Adipose tissue (tissue), 3 donors: Measurements from ENCODE around the gene GPNMB. TPM values are rescaled to one million over a fixed set of nuclear protein-coding genes. Genes with fewer than 3 reads are reported as not detected.
"Not testable (repeated sequence)": the region's sequence is repeated elsewhere in the genome, so short reads cannot be mapped to it uniquely, and the experiment has no call there.

Source experiments
- H3K27ac ChIP-seq: one replicate; pipeline ENCODE4 v1.5.1; 2013; ENCODE audit warnings: low read depth, low read length
- WGBS, 3 donors: extraction: QIAGEN DNeasy Blood & Tissue Kit; methylation state at CpG; one replicate each; pipeline ENCODE4 v1.1.7; 2013; 5-methylcytosine and 5-hydroxymethylcytosine counted together
- polyA plus RNA-seq, 3 donors: library from polyadenylated mRNA; stranded (reverse); fragments of 200-250 nt; gene quantifications; one replicate each; pipeline ENCODE4 v1.2.3, GENCODE V29; 2013
- donor health status: healthy with polysubstance abuse.
- donor health status: Bipolar disorder and iron deficiency.
- donor health status: healthy.

GPNMB gene
- polyA plus RNA-seq, 3 donors: 4.8 to 59.2 (median 41.1) TPM

GRCh38 chr7:23290993-23291392, 44.4 kb downstream of the GPNMB start:
- 91 to 97% (median 96%) methylated on average over 9 of the region's 9 CpGs for WGBS, 3 donors
- no peak overlapping the region for H3K27ac ChIP-seq

- H3K27ac ChIP-seq: no peak overlapping the region
- 66 to 74% (median 73%) methylated on average over 3 of the region's 3 CpGs for WGBS, 3 donors
These were observed 45.5 kb downstream of the GPNMB start for GRCh38 chr7:23291957-23292560.

GRCh38 chr7:23292623-23293022, 46.0 kb downstream of the GPNMB start:
- 57 to 96% (median 95%) methylated on average over 4 of the region's 4 CpGs for WGBS, 3 donors
- no peak overlapping the region for H3K27ac ChIP-seq

GRCh38 chr7:23293500-23294073, 47.0 kb downstream of the GPNMB start:
- H3K27ac ChIP-seq: no peak overlapping the region
- 90 to 94% (median 90%) methylated on average over 12 of the region's 12 CpGs for WGBS, 3 donors

GRCh38 chr7:23294549-23295400, 48.2 kb downstream of the GPNMB start:
- WGBS, 3 donors: 71 to 83% (median 78%) methylated on average over 6 of the region's 6 CpGs
- H3K27ac ChIP-seq: no peak overlapping the region

- no peak overlapping the region for H3K27ac ChIP-seq
These were observed 48.8 kb downstream of the GPNMB start for GRCh38 chr7:23295401-23295697.

- H3K27ac ChIP-seq: no peak overlapping the region
- 69 to 71% (median 70%) methylated on average over 11 of the region's 11 CpGs for WGBS, 3 donors
These were observed 51.7 kb downstream of the GPNMB start for GRCh38 chr7:23298141-23298881.

GRCh38 chr7:23298885-23299769, 52.6 kb downstream of the GPNMB start, which contains the start of gene MALSU1:
TSS of gene MALSU1 (plus strand) at chr7:23299339. CDS start at chr7:23299353, 14 bp downstream.
- H3K27ac ChIP-seq: peak within 1 kb of the TSS; percentile 62
- WGBS, 3 donors: 1 to 3% (median 2%) methylated on average over 59 of the region's 59 CpGs

GRCh38 chr7:23299770-23300300, 53.3 kb downstream of the GPNMB start:
- no peak overlapping the region for H3K27ac ChIP-seq
- 9 to 13% (median 10%) methylated on average over 12 of the region's 12 CpGs for WGBS, 3 donors

GRCh38 chr7:23306936-23307521, 60.5 kb downstream of the GPNMB start:
- H3K27ac ChIP-seq: no peak overlapping the region
- WGBS, 3 donors: 93 to 95% (median 95%) methylated on average over 2 of the region's 2 CpGs

- H3K27ac ChIP-seq: no peak overlapping the region
- WGBS, 3 donors: 80 to 87% (median 84%) methylated on average over 6 of the region's 6 CpGs
These were observed 62.2 kb downstream of the GPNMB start for GRCh38 chr7:23308754-23309153.

GRCh38 chr7:23312141-23312540, 65.6 kb downstream of the GPNMB start:
- H3K27ac ChIP-seq: not testable (repeated sequence)
- 54 to 89% (median 60%) methylated on average over 2 of the region's 2 CpGs for WGBS, 3 donors

GRCh38 chr7:23315366-23315765, 68.8 kb downstream of the GPNMB start:
- 81 to 85% (median 81%) methylated on average over 7 of the region's 7 CpGs for WGBS, 3 donors
- H3K27ac ChIP-seq: no peak overlapping the region

Other genes with a start within 250 kb of the GPNMB start
- gene HYCC1, start 232.6 kb upstream of the GPNMB start, polyA plus RNA-seq: 10 to 100 TPM in 2 of 3 donors, 1 to 10 TPM in 1; 6.3 to 31.9 (median 18.5) TPM
- gene KLHL7, start 141.0 kb upstream of the GPNMB start, polyA plus RNA-seq: 10 to 100 TPM in 2 of 3 donors, 1 to 10 TPM in 1; 8.3 to 15.4 (median 13.0) TPM
- 10 to 100 TPM; 10.3 to 19.0 (median 16.6) TPM for gene NUP42, start 64.7 kb upstream of the GPNMB start, polyA plus RNA-seq
- gene MALSU1, start 52.6 kb downstream of the GPNMB start, polyA plus RNA-seq: 10 to 100 TPM; 24.9 to 60.6 (median 38.1) TPM
- under 1 TPM; 0.07 to 0.68 (median 0.45) TPM for gene IGF2BP3, start 223.7 kb downstream of the GPNMB start, polyA plus RNA-seq